HEK293T (cell line): ENCODE measurements around the gene DUSP10.

Experiments
- ELF4 ChIP-seq: fragments of 450-650 bp; IDR thresholded peaks from 2 replicates; pipeline ENCODE4 v1.6.1; 2017; ENCODE audit warnings: antibody characterized with exemption
- FOXA1 ChIP-seq: fragments of 450-650 bp; IDR thresholded peaks from 2 replicates; pipeline ENCODE4 v1.6.1; 2016; ENCODE audit warnings: mild to moderate bottlenecking
- HDGF ChIP-seq: fragments of 450-650 bp; IDR thresholded peaks from 2 replicates; pipeline ENCODE4 v1.6.1; 2017; ENCODE audit warnings: antibody characterized with exemption, borderline replicate concordance
- LEF1 ChIP-seq: fragments of 450-650 bp; IDR thresholded peaks from 2 replicates; pipeline ENCODE4 v1.6.1; 2017; ENCODE audit warnings: mild to moderate bottlenecking, borderline replicate concordance
- NFRKB ChIP-seq: fragments of 450-650 bp; IDR thresholded peaks from 2 replicates; pipeline ENCODE4 v1.6.1; 2016; ENCODE audit warnings: mild to moderate bottlenecking, moderate library complexity
- ZNF384 ChIP-seq: fragments of 450-650 bp; IDR thresholded peaks from 2 replicates; pipeline ENCODE4 v1.6.1; 2016

DNA sequence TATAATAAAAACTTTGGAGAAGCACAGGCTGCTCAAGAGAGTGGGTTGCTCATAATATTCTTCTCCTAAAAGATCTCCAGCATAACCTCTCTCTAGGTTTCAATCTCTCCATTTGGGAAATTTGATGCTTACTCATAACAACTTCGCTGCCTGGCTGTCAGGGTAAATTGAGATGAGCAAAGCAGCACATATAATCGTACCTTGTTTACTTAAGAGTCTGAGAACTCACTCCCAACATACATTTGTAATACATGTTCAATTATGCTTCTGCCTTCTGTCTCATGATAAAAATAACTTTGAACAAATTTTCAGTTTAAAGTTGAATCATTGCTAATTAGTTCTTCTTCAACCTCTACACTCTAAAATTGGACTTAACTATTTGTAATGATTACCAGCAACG is 68.9 kb downstream of the DUSP10 start:
- no peak for TF ChIP-seq ZNF384
- TF ChIP-seq LEF1: no peak
- TF ChIP-seq HDGF: no peak
- no peak for TF ChIP-seq FOXA1
- no peak for TF ChIP-seq ELF4
- no peak for TF ChIP-seq NFRKB
